ENCODE data around the gene GPRIN3. TPM values are rescaled to one million over a fixed set of nuclear protein-coding genes. Genes with fewer than 3 reads are reported as not detected.

The GPRIN3 gene
- total RNA-seq, 1 donor from 2014 or later = 2.6 TPM

GRCh38 chr4:89334311-89334710, 26.7 kb upstream of the GPRIN3 start:
- DNase-seq (ENCODE audit: low read depth) (no peak), FAIRE-seq (no peak)
- Histone ChIP-seq H3K9ac (ENCODE audit: low read length) (no peak overlapping the region), H3K27me3 (ENCODE audit: insufficient read depth, low read length) (no peaks in the 10 kb centered on the region), H2AFZ (ENCODE audit: low read depth, low read length) (no peak overlapping the region), H3K4me3 (ENCODE audit: insufficient read depth, low read depth, low read length) (no peak overlapping the region), H4K20me1 (ENCODE audit: insufficient read depth, low read length) (no peaks in the 10 kb centered on the region), H3K4me1 (ENCODE audit: insufficient read depth, low read length) (no peaks in the 10 kb centered on the region), H3K4me2 (ENCODE audit: low read length) (no peak overlapping the region), H3K36me3 (ENCODE audit: insufficient read depth, low read length) (no peaks in the 10 kb centered on the region), H3K79me2 (ENCODE audit: insufficient read depth, low read length) (no peaks in the 10 kb centered on the region), H3K9me3 (ENCODE audit: insufficient read depth, low read depth, low read length) (no peaks in the 10 kb centered on the region), H3K27ac (ENCODE audit: low read depth, low read length) (no peak overlapping the region)
- H3K9me3 Mint-ChIP-seq (ENCODE audit: unreplicated experiment) = peaks cover 3% of the 10 kb centered on the region
- no peaks in the 10 kb centered on the region for H3K4me1 Mint-ChIP-seq (ENCODE audit: low read depth, unreplicated experiment)
- TF ChIP-seq CTCF (IDR thresholded peaks at IDR 0.05; ENCODE audit: insufficient read depth, low read depth, low read length) = no peak
- TF ChIP-seq EZH2 (IDR thresholded peaks at IDR 0.05; ENCODE audit: insufficient read depth, low read length) = no peak
- no peak overlapping the region for H3K4me3 Mint-ChIP-seq (ENCODE audit: unreplicated experiment)
- no peak overlapping the region for H3K27ac Mint-ChIP-seq (ENCODE audit: unreplicated experiment)
- no peaks in the 10 kb centered on the region for H3K27me3 Mint-ChIP-seq (ENCODE audit: low read depth, unreplicated experiment)
- H3K36me3 Mint-ChIP-seq (ENCODE audit: low read depth, unreplicated experiment) = no peaks in the 10 kb centered on the region

GRCh38 chr4:89331686-89332544, 24.3 kb upstream of the GPRIN3 start:
- Histone ChIP-seq H3K4me2 (ENCODE audit: low read length) (no peak overlapping the region), H3K79me2 (ENCODE audit: insufficient read depth, low read length) (no peaks in the 10 kb centered on the region), H3K9me3 (ENCODE audit: insufficient read depth, low read depth, low read length) (no peaks in the 10 kb centered on the region), H4K20me1 (ENCODE audit: insufficient read depth, low read length) (no peaks in the 10 kb centered on the region), H3K4me3 (ENCODE audit: insufficient read depth, low read depth, low read length) (no peak overlapping the region), H3K9ac (ENCODE audit: low read length) (no peak overlapping the region), H2AFZ (ENCODE audit: low read depth, low read length) (no peak overlapping the region), H3K4me1 (ENCODE audit: insufficient read depth, low read length) (no peaks in the 10 kb centered on the region), H3K27me3 (ENCODE audit: insufficient read depth, low read length) (no peaks in the 10 kb centered on the region), H3K36me3 (ENCODE audit: insufficient read depth, low read length) (no peaks in the 10 kb centered on the region), H3K27ac (ENCODE audit: low read depth, low read length) (no peak overlapping the region)
- no peaks in the 10 kb centered on the region for H3K36me3 Mint-ChIP-seq (ENCODE audit: low read depth, unreplicated experiment)
- no peak overlapping the region for H3K27ac Mint-ChIP-seq (ENCODE audit: unreplicated experiment)
- peaks cover 6% of the 10 kb centered on the region for H3K9me3 Mint-ChIP-seq (ENCODE audit: unreplicated experiment)
- TF ChIP-seq EZH2 (IDR thresholded peaks at IDR 0.05; ENCODE audit: insufficient read depth, low read length) (no peak), CTCF (IDR thresholded peaks at IDR 0.05; ENCODE audit: insufficient read depth, low read depth, low read length) (no peak)
- H3K4me1 Mint-ChIP-seq (ENCODE audit: low read depth, unreplicated experiment) = no peaks in the 10 kb centered on the region
- no peaks in the 10 kb centered on the region for H3K27me3 Mint-ChIP-seq (ENCODE audit: low read depth, unreplicated experiment)
- FAIRE-seq (no peak), DNase-seq (ENCODE audit: low read depth) (no peak)
- H3K4me3 Mint-ChIP-seq (ENCODE audit: unreplicated experiment) = no peak overlapping the region

- H2AFZ ChIP-seq (ENCODE audit: low read depth, low read length) = no peak overlapping the region
- Mint-ChIP-seq H3K27ac (ENCODE audit: unreplicated experiment) (no peak overlapping the region), H3K27me3 (ENCODE audit: low read depth, unreplicated experiment) (no peaks in the 10 kb centered on the region), H3K36me3 (ENCODE audit: low read depth, unreplicated experiment) (no peaks in the 10 kb centered on the region), H3K4me3 (ENCODE audit: unreplicated experiment) (no peak overlapping the region), H3K4me1 (ENCODE audit: low read depth, unreplicated experiment) (no peaks in the 10 kb centered on the region), H3K9me3 (ENCODE audit: unreplicated experiment) (peaks cover 6% of the 10 kb centered on the region)
- H4K20me1 ChIP-seq (ENCODE audit: insufficient read depth, low read length) = no peaks in the 10 kb centered on the region
- H3K4me2 ChIP-seq (ENCODE audit: low read length) = no peak overlapping the region
- TF ChIP-seq EZH2 (IDR thresholded peaks at IDR 0.05; ENCODE audit: insufficient read depth, low read length) (no peak), CTCF (IDR thresholded peaks at IDR 0.05; ENCODE audit: insufficient read depth, low read depth, low read length) (no peak)
- H3K79me2 ChIP-seq (ENCODE audit: insufficient read depth, low read length) = no peaks in the 10 kb centered on the region
- FAIRE-seq (no peak), DNase-seq (ENCODE audit: low read depth) (no peak)
- no peak overlapping the region for H3K27ac ChIP-seq (ENCODE audit: low read depth, low read length)
- H3K36me3 ChIP-seq (ENCODE audit: insufficient read depth, low read length) = no peaks in the 10 kb centered on the region
- H3K4me1 ChIP-seq (ENCODE audit: insufficient read depth, low read length) = no peaks in the 10 kb centered on the region
- H3K27me3 ChIP-seq (ENCODE audit: insufficient read depth, low read length) = no peaks in the 10 kb centered on the region
- H3K4me3 ChIP-seq (ENCODE audit: insufficient read depth, low read depth, low read length) = no peak overlapping the region
- no peaks in the 10 kb centered on the region for H3K9me3 ChIP-seq (ENCODE audit: insufficient read depth, low read depth, low read length)
- no peak overlapping the region for H3K9ac ChIP-seq (ENCODE audit: low read length)
These were observed 23.6 kb upstream of the GPRIN3 start for GRCh38 chr4:89331197-89331596.

All from astrocyte (in vitro differentiated cells and primary cell).